ENCODE data around the gene TBX4. TPM values are rescaled to one million over a fixed set of nuclear protein-coding genes. Genes with fewer than 3 reads are reported as not detected.
A peak's percentile ranks its signal among the peaks of the same experiment; 100 is the strongest.

TBX4 gene
- total and polyA plus RNA-seq, 2 of the 13 experiments (the other 11 are each of a cell fraction or from before 2014, with no cell fraction given) = 0.11 to 1.1 TPM

DNA sequence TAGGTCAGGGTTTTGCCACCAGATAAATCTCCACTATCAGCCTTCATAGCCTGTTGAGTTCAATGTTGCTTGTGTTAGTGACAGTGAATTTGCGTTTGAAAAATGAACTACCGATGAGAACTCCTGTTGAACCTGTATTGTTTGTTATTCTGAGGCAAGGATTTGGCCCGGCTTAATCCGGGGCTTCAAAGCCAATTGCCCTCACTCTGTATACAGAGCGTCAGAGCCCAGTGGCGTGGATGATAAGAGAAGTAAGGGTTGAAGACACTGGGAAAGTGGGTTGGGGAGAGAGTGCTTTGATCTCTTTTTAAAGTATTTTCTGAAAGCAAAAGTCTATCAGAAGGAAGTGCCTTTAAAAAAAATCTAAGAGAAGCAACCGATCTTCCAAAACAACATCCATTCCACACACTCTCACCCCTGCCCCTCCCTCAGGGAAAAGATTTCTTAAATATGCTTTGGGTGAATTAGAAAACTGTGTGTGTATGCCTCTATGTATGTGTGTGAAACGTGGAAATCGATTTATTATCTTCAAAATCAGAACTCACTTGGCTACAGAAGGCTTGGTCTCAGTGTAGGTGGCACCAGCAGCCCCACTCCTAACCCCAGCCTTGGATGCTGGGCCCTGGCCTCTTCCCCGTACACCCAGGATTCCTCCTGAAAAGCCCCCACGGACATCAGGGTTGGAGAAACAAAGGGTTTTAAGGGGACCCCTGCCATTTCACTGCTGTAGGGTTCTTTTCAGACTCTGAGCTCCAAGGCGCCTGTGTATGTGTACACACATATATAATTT is 8.8 kb downstream of the TBX4 start (continued):
- no peak for TF ChIP-seq KIAA2018 (CRISPR knock-in tag; IDR thresholded peaks at IDR 0.05; ENCODE audit: borderline replicate concordance)
- 0 out of 2 replicates have a peak, but pooled peaks have one; percentile 74 for TF ChIP-seq ZSCAN20 (CRISPR knock-in tag; IDR thresholded peaks at IDR 0.05; ENCODE audit: borderline replicate concordance)
- 0 out of 2 replicates have a peak, but pooled peaks have one; percentile 12 for TF ChIP-seq ZNF281 (CRISPR knock-in tag; IDR thresholded peaks at IDR 0.05; ENCODE audit: borderline replicate concordance)
- 0 out of 2 replicates have a peak, but pooled peaks have one; percentile 70 for TF ChIP-seq RCOR2 (CRISPR knock-in tag; IDR thresholded peaks at IDR 0.05)
- TF ChIP-seq ZNF556 (CRISPR knock-in tag; IDR thresholded peaks at IDR 0.05; ENCODE audit: borderline replicate concordance) = no peak
- TF ChIP-seq, protein P1, sequence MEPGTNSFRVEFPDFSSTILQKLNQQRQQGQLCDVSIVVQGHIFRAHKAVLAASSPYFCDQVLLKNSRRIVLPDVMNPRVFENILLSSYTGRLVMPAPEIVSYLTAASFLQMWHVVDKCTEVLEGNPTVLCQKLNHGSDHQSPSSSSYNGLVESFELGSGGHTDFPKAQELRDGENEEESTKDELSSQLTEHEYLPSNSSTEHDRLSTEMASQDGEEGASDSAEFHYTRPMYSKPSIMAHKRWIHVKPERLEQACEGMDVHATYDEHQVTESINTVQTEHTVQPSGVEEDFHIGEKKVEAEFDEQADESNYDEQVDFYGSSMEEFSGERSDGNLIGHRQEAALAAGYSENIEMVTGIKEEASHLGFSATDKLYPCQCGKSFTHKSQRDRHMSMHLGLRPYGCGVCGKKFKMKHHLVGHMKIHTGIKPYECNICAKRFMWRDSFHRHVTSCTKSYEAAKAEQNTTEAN (CRISPR knock-in tag; conservative IDR thresholded peaks at IDR 0.05) = peak; percentile 65; the same call in 1 of the 2 replicates
- no peak for TF ChIP-seq ERF (CRISPR knock-in tag; IDR thresholded peaks at IDR 0.05)
- no peak for TF ChIP-seq BATF2 (CRISPR knock-in tag; IDR thresholded peaks at IDR 0.05)
- no peak for TF ChIP-seq NFYB (CRISPR knock-in tag; IDR thresholded peaks at IDR 0.05)
- TF ChIP-seq SETDB1 (CRISPR knock-in tag; IDR thresholded peaks at IDR 0.05; ENCODE audit: borderline replicate concordance) = no peak
- TF ChIP-seq, protein P2, sequence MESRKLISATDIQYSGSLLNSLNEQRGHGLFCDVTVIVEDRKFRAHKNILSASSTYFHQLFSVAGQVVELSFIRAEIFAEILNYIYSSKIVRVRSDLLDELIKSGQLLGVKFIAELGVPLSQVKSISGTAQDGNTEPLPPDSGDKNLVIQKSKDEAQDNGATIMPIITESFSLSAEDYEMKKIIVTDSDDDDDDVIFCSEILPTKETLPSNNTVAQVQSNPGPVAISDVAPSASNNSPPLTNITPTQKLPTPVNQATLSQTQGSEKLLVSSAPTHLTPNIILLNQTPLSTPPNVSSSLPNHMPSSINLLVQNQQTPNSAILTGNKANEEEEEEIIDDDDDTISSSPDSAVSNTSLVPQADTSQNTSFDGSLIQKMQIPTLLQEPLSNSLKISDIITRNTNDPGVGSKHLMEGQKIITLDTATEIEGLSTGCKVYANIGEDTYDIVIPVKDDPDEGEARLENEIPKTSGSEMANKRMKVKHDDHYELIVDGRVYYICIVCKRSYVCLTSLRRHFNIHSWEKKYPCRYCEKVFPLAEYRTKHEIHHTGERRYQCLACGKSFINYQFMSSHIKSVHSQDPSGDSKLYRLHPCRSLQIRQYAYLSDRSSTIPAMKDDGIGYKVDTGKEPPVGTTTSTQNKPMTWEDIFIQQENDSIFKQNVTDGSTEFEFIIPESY (CRISPR knock-in tag; IDR thresholded peaks at IDR 0.05) = no peak
- TF ChIP-seq BORCS8-MEF2B (CRISPR knock-in tag; IDR thresholded peaks at IDR 0.05) = no peak
- TF ChIP-seq MAFG (CRISPR knock-in tag; IDR thresholded peaks at IDR 0.05) = no peak

All from HepG2 (cell line).